Natural killer cell (primary cell): ENCODE results near the gene PGRMC2. TPM values are rescaled to one million over a fixed set of nuclear protein-coding genes. Genes with fewer than 3 reads are reported as not detected.

Experiments
- ATAC-seq, 3 donors: fragments of 150-1000 bp in 2 of 3; fragments of 200-7000 bp in 1 of 3; cut with Tn5 transposase; 1 replicate in 1 of 3; 2 replicates in 2 of 3; pipeline ENCODE4 v1.10.0; 2021; ENCODE audit warnings: mild to moderate bottlenecking in 2 of 3, moderate library complexity in 2 of 3
- DNase-seq, 2 donors: peaks; one replicate each; pipeline versions ENCODE4 v3.0.0 to v3.0.0-alpha.2; 2013 to 2021; ENCODE audit warnings: mixed read lengths in 1 of 2
- H3K27ac ChIP-seq: one replicate; pipeline ENCODE4 v1.5.1; 2013; ENCODE audit warnings: mild to moderate bottlenecking, low read length
- H3K27me3 ChIP-seq: one replicate; pipeline ENCODE4 v1.6.1; 2013; ENCODE audit warnings: low read length; ENCODE audit not compliant: control insufficient read depth, insufficient read depth
- H3K36me3 ChIP-seq: one replicate; pipeline ENCODE4 v1.6.1; 2013; ENCODE audit warnings: low read length; ENCODE audit not compliant: control insufficient read depth, insufficient read depth
- H3K4me1 ChIP-seq: one replicate; pipeline ENCODE4 v1.6.1; 2013; ENCODE audit warnings: low read length; ENCODE audit not compliant: control insufficient read depth, insufficient read depth
- H3K4me3 ChIP-seq: one replicate; pipeline ENCODE4 v1.5.1; 2013; ENCODE audit warnings: low read length
- H3K9me3 ChIP-seq: one replicate; pipeline ENCODE4 v1.6.1; 2013; ENCODE audit warnings: low read length; ENCODE audit not compliant: control insufficient read depth, insufficient read depth
- H3K27ac Mint-ChIP-seq, 2 donors: one replicate each; pipeline ENCODE4 v1.8.0; 2022; ENCODE audit warnings: mild to moderate bottlenecking in 2 of 2, mixed read lengths in 2 of 2, moderate library complexity in 1 of 2
- H3K27me3 Mint-ChIP-seq, 2 donors: one replicate each; pipeline ENCODE4 v1.8.0; 2022; ENCODE audit warnings: low read depth in 2 of 2, mixed read lengths in 2 of 2
- H3K36me3 Mint-ChIP-seq: one replicate; pipeline ENCODE4 v1.8.0; 2022; ENCODE audit warnings: mixed read lengths
- H3K4me1 Mint-ChIP-seq, 2 donors: one replicate each; pipeline ENCODE4 v1.8.0; 2022; ENCODE audit warnings: mixed read lengths in 2 of 2
- H3K4me3 Mint-ChIP-seq: one replicate; pipeline ENCODE4 v1.8.0; 2022; ENCODE audit warnings: mild to moderate bottlenecking, moderate library complexity, mixed read lengths
- H3K9me3 Mint-ChIP-seq, 2 donors: one replicate each; pipeline ENCODE4 v1.8.0; 2022; ENCODE audit warnings: mixed read lengths in 2 of 2
- CTCF ChIP-seq: fragments of 200-600 bp; IDR thresholded peaks from one replicate; pipeline ENCODE4 v1.8.0; 2022; ENCODE audit warnings: antibody characterized with exemption
- WGBS: methylation state at CpG from one replicate; pipeline ENCODE4 v1.1.7; 2013; ENCODE audit warnings: missing lambda C conversion rate; ENCODE audit not compliant: insufficient coverage; 5-methylcytosine and 5-hydroxymethylcytosine counted together
- intact Hi-C: fragments of 100-400 bp; cut with micrococcal nuclease; formaldehyde crosslinking; loops from one replicate; pipeline ENCODE4 v1.14.2; 2022
- total RNA-seq, 4 donors: library from RNA; stranded (reverse); fragments of 120-200 nt in 1 of 4; gene quantifications; one replicate each; pipeline versions ENCODE4 v1.2.3 to v1.2.4, GENCODE V29; 2013 to 2022

PGRMC2 gene
- total RNA-seq, 3 donors from 2014 or later (not counting 1 experiment from before 2014, with no cell fraction given), result 42.0 to 58.6 (median 53.2) TPM

- WGBS, result 97% methylated on average over 2 of the region's 2 CpGs
- no peaks in the 10 kb centered on the region for H3K36me3 ChIP-seq
- no peak overlapping the region for H3K27ac ChIP-seq
- H3K27me3 Mint-ChIP-seq, result peaks cover 0 to 2% of the 10 kb centered on the region in 2 donors
- H3K36me3 Mint-ChIP-seq, result no peaks in the 10 kb centered on the region
- intact Hi-C loops, result no loop called here
- H3K4me1 ChIP-seq, result peaks cover 8% of the 10 kb centered on the region
- no peak overlapping the region for H3K4me3 Mint-ChIP-seq
- no peaks in the 10 kb centered on the region for H3K9me3 Mint-ChIP-seq
- H3K4me3 ChIP-seq, result no peak overlapping the region
- no peak for TF ChIP-seq CTCF
- no peak overlapping the region for H3K27ac Mint-ChIP-seq
- no peak for DNase-seq
- no peak for ATAC-seq
- no peaks in the 10 kb centered on the region for H3K27me3 ChIP-seq
- peaks cover 7 to 13% of the 10 kb centered on the region in 2 donors for H3K4me1 Mint-ChIP-seq
- H3K9me3 ChIP-seq, result no peaks in the 10 kb centered on the region
These were observed 4.7 kb upstream of the PGRMC2 start for GRCh38 chr4:128292349-128292748.

DNA sequence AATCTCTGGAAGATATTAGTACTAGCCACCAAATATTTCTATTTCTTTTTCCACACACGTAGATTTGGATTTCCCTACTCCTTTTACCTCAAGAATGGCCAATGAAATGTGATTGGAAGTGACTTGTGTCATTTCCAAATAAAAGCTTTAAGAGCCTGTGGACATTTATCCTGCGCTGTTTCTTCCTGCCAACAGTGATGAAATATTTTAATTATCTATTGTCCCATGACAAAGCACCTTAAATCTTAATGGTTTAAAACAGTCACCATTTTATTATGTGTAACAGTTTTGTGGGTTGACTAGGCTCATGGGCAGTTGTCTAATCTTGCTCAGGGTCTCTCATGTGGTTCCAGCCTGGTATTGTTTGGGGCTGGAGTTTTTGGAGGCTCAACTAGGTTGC is 3.5 kb upstream of the PGRMC2 start:
- no peaks in the 10 kb centered on the region for H3K36me3 ChIP-seq
- Mint-ChIP-seq H3K27me3 (peaks cover 0 to 2% of the 10 kb centered on the region in 2 donors), H3K36me3 (no peaks in the 10 kb centered on the region), H3K9me3 (no peaks in the 10 kb centered on the region), H3K4me3 (no peak overlapping the region), H3K4me1 (peaks cover 16 to 23% of the 10 kb centered on the region in 2 donors), H3K27ac (no peak overlapping the region)
- DNase-seq (no peak), ATAC-seq (no peak)
- H3K27ac ChIP-seq, result no peak overlapping the region
- H3K27me3 ChIP-seq, result no peaks in the 10 kb centered on the region
- TF ChIP-seq CTCF, result no peak
- no peak overlapping the region for H3K4me3 ChIP-seq
- intact Hi-C loops, result no loop called here
- H3K9me3 ChIP-seq, result no peaks in the 10 kb centered on the region
- H3K4me1 ChIP-seq, result peaks cover 16% of the 10 kb centered on the region
- no CpG with 5 or more reads among the region's 2 CpGs for WGBS

DNA sequence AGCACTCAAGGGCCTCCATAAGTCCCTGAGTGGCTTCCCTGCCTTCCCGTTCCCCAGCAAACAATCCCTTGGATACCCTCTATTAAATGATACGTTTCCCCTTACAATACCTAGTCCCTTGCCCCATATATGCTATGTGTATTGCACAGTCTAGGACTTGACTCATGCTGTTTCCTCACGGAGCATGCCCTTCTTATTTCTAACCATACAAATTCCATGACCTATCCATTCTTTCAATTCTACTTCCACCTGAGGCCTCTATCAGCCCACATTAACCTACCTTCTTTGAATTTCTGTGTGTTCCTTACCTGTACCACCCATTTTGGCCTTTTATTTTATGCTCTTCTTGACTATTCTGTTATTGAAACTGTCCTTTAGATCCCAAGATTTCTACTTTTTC is 2.9 kb upstream of the PGRMC2 start:
- Mint-ChIP-seq H3K4me3 (no peak overlapping the region), H3K9me3 (no peaks in the 10 kb centered on the region), H3K36me3 (no peaks in the 10 kb centered on the region), H3K27me3 (peaks cover 0 to 2% of the 10 kb centered on the region in 2 donors), H3K4me1 (peaks cover 21 to 29% of the 10 kb centered on the region in 2 donors), H3K27ac (no peak overlapping the region)
- Histone ChIP-seq H3K4me1 (peaks cover 16% of the 10 kb centered on the region), H3K36me3 (no peaks in the 10 kb centered on the region), H3K4me3 (no peak overlapping the region), H3K27me3 (no peaks in the 10 kb centered on the region), H3K27ac (no peak overlapping the region), H3K9me3 (no peaks in the 10 kb centered on the region)
- intact Hi-C loops, result no loop called here
- DNase-seq, result no peak
- 98% methylated on average over 3 of the region's 3 CpGs for WGBS
- ATAC-seq, result no peak
- no peak for TF ChIP-seq CTCF

DNA sequence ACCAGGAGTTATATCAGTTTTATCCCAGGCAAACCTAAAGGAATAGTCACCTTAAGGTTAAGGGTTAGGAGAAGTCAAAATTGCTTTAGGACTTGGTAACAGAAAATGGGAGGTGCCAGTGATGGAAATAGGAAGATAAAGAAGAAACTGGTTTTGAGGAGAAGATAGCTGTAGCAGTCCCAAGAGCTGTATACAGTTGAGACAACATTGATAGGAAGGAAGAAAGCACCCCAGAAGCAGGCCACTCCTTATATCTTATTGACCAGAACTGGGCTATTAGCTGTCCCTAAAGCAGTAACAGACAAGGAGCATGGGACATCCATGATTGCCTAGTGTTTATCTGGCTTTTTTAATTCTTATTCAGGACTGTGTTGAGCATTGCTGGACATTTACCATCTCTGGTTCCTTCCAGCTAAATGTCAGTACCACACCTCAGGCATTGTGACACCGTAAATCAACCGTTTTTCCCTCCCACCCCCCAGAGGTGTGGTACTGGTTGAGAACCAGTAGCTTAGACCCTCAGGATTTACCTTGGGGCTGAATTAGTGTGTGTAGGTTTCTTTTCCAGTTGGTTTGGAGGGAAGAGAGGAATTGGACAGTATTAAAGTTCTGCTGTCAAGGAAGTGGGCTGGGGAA is 2.0 kb upstream of the PGRMC2 start:
- Histone ChIP-seq H3K36me3 (no peaks in the 10 kb centered on the region), H3K27ac (no peak overlapping the region), H3K27me3 (no peaks in the 10 kb centered on the region), H3K4me3 (no peak overlapping the region), H3K4me1 (peaks cover 16% of the 10 kb centered on the region), H3K9me3 (no peaks in the 10 kb centered on the region)
- H3K4me3 Mint-ChIP-seq, result no peak overlapping the region
- H3K9me3 Mint-ChIP-seq, result no peaks in the 10 kb centered on the region
- no CpG with 5 or more reads among the region's 2 CpGs for WGBS
- H3K27me3 Mint-ChIP-seq, result peaks cover 0 to 2% of the 10 kb centered on the region in 2 donors
- no peak for TF ChIP-seq CTCF
- H3K4me1 Mint-ChIP-seq, result peaks cover 29 to 35% of the 10 kb centered on the region in 2 donors
- ATAC-seq (no peak), DNase-seq (no peak)
- peak overlapping the region; percentile 85 to 90 for H3K27ac Mint-ChIP-seq
- intact Hi-C loops, result loop anchor here (5.0 kb wide), 3 partner anchors 227 to 573 kb away; partner anchors contain the start of genes LARP1B and PLK4
- H3K36me3 Mint-ChIP-seq, result no peaks in the 10 kb centered on the region
